Upper lobe of right lung (tissue), 1 donor: ENCODE results near the gene MED26. TPM values are rescaled to one million over a fixed set of nuclear protein-coding genes. Genes with fewer than 3 reads are reported as not detected.
A peak's percentile ranks its signal among the peaks of the same experiment; 100 is the strongest.

Experiments
- ATAC-seq: fragments of 200-7000 bp; cut with Tn5 transposase; one replicate; pipeline ENCODE4 v1.9.1; 2020; ENCODE audit warnings: mild to moderate bottlenecking, moderate library complexity
- DNase-seq: peaks from one replicate; pipeline ENCODE4 v3.0.0-alpha.2; 2020
- H3K27ac ChIP-seq: fragments of 200-600 bp; one replicate; pipeline ENCODE4 v1.8.0; 2022
- H3K27me3 ChIP-seq: fragments of 200-600 bp; one replicate; pipeline ENCODE4 v1.8.0; 2022; ENCODE audit warnings: mild to moderate bottlenecking
- H3K36me3 ChIP-seq: fragments of 200-600 bp; one replicate; pipeline ENCODE4 v1.8.0; 2022
- H3K4me1 ChIP-seq: fragments of 200-600 bp; one replicate; pipeline ENCODE4 v1.8.0; 2022
- H3K4me3 ChIP-seq: fragments of 200-600 bp; one replicate; pipeline ENCODE4 v1.8.0; 2022; ENCODE audit warnings: mild to moderate bottlenecking
- H3K9me3 ChIP-seq: fragments of 200-600 bp; one replicate; pipeline ENCODE4 v1.8.0; 2022
- intact Hi-C: fragments of 100-400 bp; cut with DNase I; formaldehyde crosslinking; loops from one replicate; pipeline ENCODE4 v1.11.0; 2022
- total RNA-seq: library from RNA; stranded (reverse); fragmentation: NEBNext Ultra II Directional; extraction: Animal tissue kit (Norgen Biotek cat#: 25700); gene quantifications from one replicate; pipeline ENCODE4 v1.2.1, GENCODE V29; 2021
- TF ChIP-seq, protein P1 (sequence below): fragments of 200-600 bp; IDR thresholded peaks from one replicate; pipeline ENCODE4 v1.8.0; 2022; ENCODE audit warnings: antibody characterized with exemption
- donor health status: DM: no; HTN: yes; CAD: no; lungs with severe emphysema.

Gene MED26
- total RNA-seq, 1 donor from 2014 or later, result 13.4 TPM

DNA sequence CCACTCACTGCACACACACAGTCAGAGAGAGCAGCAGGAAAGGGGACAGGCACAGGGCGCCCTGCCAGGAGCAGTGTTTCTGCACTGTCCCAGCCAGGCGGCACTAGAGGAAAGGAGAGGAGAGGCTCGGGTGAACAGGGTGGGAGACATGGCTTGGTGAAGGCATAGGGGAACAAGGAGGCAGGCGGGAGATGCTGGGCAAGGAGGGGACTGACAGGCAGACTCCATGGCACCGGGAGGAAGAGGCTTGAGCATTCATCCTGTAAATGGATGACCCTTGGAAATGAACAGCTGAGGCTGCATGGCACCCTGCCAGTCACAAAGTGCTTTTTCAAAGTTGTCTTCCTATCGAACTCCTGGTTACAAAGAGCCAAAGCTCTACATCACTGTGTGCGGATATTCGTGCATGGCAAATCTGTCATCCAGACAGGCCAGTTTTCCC lies 22.4 kb downstream of the MED26 start:
- no peaks in the 10 kb centered on the region for H3K27me3 ChIP-seq
- no peak overlapping the region for H3K27ac ChIP-seq
- no peak overlapping the region for H3K4me3 ChIP-seq
- TF ChIP-seq, protein P1, sequence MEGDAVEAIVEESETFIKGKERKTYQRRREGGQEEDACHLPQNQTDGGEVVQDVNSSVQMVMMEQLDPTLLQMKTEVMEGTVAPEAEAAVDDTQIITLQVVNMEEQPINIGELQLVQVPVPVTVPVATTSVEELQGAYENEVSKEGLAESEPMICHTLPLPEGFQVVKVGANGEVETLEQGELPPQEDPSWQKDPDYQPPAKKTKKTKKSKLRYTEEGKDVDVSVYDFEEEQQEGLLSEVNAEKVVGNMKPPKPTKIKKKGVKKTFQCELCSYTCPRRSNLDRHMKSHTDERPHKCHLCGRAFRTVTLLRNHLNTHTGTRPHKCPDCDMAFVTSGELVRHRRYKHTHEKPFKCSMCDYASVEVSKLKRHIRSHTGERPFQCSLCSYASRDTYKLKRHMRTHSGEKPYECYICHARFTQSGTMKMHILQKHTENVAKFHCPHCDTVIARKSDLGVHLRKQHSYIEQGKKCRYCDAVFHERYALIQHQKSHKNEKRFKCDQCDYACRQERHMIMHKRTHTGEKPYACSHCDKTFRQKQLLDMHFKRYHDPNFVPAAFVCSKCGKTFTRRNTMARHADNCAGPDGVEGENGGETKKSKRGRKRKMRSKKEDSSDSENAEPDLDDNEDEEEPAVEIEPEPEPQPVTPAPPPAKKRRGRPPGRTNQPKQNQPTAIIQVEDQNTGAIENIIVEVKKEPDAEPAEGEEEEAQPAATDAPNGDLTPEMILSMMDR, result no peak
- H3K4me1 ChIP-seq, result peaks cover 41% of the 10 kb centered on the region
- DNase-seq (peak; percentile 74), ATAC-seq (peak; percentile 50)
- H3K36me3 ChIP-seq, result no peaks in the 10 kb centered on the region
- no peaks in the 10 kb centered on the region for H3K9me3 ChIP-seq
- intact Hi-C loops, result no loop called here

DNA sequence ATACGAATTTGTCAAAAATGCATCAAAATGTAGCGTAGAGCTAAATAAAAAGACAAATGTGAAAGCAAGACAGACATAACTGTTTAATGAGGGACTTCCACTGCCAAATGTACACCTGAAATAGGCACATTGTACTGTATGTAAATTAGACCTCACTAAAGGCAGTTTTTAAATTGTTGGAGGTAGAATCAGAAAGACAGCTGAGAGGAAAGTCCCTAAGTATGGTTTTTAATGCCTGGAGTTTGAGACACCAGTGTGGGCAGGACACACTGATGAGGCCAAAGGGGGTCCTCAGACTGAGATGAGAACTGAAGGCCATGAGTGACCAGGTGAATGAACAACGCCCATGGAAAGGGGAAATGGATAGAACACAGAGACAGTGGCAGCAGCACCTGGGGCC lies 22.9 kb downstream of the MED26 start:
- no peak for ATAC-seq
- no peaks in the 10 kb centered on the region for H3K9me3 ChIP-seq
- H3K36me3 ChIP-seq, result no peaks in the 10 kb centered on the region
- no peak overlapping the region for H3K27ac ChIP-seq
- H3K4me3 ChIP-seq, result no peak overlapping the region
- TF ChIP-seq, protein P1, result no peak
- no peak for DNase-seq
- H3K4me1 ChIP-seq, result peaks cover 37% of the 10 kb centered on the region
- intact Hi-C loops, result no loop called here
- no peaks in the 10 kb centered on the region for H3K27me3 ChIP-seq

DNA sequence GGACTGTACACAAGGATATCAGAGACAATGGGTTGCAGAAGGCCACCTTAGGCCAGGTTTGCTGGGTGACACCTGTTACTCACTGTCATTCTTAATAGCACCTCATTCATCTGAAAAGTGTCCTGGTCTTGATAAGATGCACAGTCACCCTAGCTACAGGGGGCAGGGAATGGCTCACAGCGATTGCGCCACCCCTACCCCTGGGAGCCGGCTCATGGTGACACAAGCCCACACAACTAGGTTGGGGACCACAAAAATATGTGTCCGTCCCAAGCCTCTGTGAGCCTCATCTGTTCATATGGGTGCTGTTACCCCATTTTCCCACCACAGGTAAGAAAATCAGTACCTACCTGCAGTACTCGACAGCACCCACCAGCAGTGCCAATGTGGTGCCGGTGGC lies 23.4 kb downstream of the MED26 start:
- no peak overlapping the region for H3K4me3 ChIP-seq
- H3K4me1 ChIP-seq, result peaks cover 32% of the 10 kb centered on the region
- H3K27ac ChIP-seq, result no peak overlapping the region
- DNase-seq, result no peak
- no peaks in the 10 kb centered on the region for H3K9me3 ChIP-seq
- no peaks in the 10 kb centered on the region for H3K27me3 ChIP-seq
- H3K36me3 ChIP-seq, result no peaks in the 10 kb centered on the region
- TF ChIP-seq, protein P1, result no peak
- no peak for ATAC-seq
- intact Hi-C loops, result no loop called here

DNA sequence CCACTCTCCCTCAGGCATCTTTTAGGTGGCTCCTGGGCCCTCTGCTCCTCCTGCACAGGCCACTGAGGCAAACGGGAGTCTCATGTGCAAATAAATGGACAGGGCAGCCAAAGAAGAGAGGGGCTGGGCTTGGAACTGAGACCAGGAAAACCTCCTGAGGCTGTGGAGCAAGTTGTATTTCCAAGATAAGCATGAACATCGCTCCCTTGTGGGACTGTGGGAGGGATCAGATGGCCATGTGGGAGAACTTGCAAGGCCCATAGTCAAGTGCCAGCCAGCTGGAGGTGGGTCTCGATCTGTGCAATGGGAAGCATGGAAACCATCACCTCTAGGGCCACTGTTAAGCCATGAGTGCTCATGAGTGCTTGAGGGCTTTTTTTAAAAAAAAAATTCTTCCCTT lies 24.9 kb downstream of the MED26 start:
- H3K4me3 ChIP-seq, result no peak overlapping the region
- TF ChIP-seq, protein P1, result no peak
- no peaks in the 10 kb centered on the region for H3K36me3 ChIP-seq
- H3K27me3 ChIP-seq, result no peaks in the 10 kb centered on the region
- DNase-seq (no peak), ATAC-seq (no peak)
- intact Hi-C loops, result no loop called here
- H3K4me1 ChIP-seq, result peaks cover 19% of the 10 kb centered on the region
- no peak overlapping the region for H3K27ac ChIP-seq
- H3K9me3 ChIP-seq, result no peaks in the 10 kb centered on the region

DNA sequence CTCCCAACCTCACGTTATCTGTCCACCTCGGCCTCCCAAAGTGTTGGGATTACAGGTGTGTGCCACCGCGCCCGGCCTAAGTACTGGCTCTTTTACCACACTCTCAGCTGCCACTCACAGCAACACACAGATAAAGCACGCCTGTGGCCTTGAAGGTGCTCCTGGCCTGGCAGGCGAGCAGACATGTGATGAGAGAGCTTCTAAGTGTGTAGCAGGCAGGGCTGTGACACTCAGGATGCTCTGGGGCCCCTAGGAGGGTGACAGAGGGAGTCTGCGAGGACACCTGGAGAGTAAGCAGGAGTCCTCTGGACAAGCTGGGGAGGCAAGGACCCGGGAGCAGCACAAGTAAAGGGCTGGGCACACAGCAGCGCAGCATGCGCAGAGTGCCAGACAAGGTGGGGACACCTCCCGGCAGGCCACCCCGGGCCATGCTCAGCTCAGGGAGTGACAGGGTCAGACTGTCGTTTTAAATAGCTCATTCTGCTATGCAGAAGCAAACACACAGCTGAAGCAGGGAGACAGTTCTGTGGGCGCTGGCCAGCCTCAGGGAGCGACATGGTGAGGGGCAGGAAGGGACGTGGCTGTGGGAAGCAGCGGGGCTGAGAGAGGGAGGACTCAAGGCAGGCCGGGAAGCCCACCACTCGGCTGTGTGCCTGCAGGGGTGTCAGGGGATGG lies 26.5 kb downstream of the MED26 start:
- DNase-seq, result no peak
- no peak overlapping the region for H3K4me3 ChIP-seq
- no peaks in the 10 kb centered on the region for H3K36me3 ChIP-seq
- no peak overlapping the region for H3K27ac ChIP-seq
- peaks cover 11% of the 10 kb centered on the region for H3K4me1 ChIP-seq
- intact Hi-C loops, result no loop called here
- ATAC-seq, result no peak
- no peaks in the 10 kb centered on the region for H3K27me3 ChIP-seq
- H3K9me3 ChIP-seq, result no peaks in the 10 kb centered on the region
- TF ChIP-seq, protein P1, result no peak

DNA sequence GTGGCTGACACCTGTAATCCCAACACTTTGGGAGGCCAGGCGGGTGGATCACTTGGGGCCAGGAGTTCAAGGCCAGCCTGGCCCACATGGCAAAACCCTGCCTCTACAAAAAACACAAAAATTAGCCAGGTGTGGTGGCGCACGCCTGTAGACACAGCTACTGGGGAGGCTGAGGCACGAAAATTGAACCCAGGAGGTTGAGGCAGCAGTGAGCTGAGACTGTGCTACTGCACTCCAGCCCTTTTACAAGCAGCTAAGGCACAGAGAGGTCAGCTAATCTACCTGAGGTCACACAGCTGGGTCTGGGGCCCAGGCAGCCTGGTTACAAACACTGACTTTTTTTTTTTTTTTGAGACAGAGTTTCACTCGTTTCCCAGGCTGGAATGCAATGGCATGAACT lies 27.2 kb downstream of the MED26 start:
- Histone ChIP-seq H3K4me3 (no peak overlapping the region), H3K27me3 (no peaks in the 10 kb centered on the region), H3K9me3 (no peaks in the 10 kb centered on the region), H3K27ac (no peak overlapping the region), H3K4me1 (peaks cover 11% of the 10 kb centered on the region), H3K36me3 (no peaks in the 10 kb centered on the region)
- ATAC-seq (no peak), DNase-seq (no peak)
- TF ChIP-seq, protein P1, result no peak
- intact Hi-C loops, result no loop called here
